Fibroblast of mammary gland (primary cell): ENCODE data around the gene NUP210.

ENCODE experiments used
- DNase-seq: peaks from one replicate; pipeline ENCODE4 v3.0.0-alpha.2; 2010; ENCODE audit warnings: low read depth
- H3K4me3 ChIP-seq: 2 replicates; pipeline ENCODE4 v1.5.1; 2011; ENCODE audit warnings: low read depth, mild to moderate bottlenecking, low read length, moderate library complexity; ENCODE audit not compliant: control insufficient read depth
- TF ChIP-seq, protein P1 (sequence below): conservative IDR thresholded peaks from 2 replicates; pipeline ENCODE4 v1.5.1; 2011; ENCODE audit warnings: low read depth, low read length, inconsistent platforms; ENCODE audit not compliant: control insufficient read depth, insufficient read depth

Gene NUP210

DNA sequence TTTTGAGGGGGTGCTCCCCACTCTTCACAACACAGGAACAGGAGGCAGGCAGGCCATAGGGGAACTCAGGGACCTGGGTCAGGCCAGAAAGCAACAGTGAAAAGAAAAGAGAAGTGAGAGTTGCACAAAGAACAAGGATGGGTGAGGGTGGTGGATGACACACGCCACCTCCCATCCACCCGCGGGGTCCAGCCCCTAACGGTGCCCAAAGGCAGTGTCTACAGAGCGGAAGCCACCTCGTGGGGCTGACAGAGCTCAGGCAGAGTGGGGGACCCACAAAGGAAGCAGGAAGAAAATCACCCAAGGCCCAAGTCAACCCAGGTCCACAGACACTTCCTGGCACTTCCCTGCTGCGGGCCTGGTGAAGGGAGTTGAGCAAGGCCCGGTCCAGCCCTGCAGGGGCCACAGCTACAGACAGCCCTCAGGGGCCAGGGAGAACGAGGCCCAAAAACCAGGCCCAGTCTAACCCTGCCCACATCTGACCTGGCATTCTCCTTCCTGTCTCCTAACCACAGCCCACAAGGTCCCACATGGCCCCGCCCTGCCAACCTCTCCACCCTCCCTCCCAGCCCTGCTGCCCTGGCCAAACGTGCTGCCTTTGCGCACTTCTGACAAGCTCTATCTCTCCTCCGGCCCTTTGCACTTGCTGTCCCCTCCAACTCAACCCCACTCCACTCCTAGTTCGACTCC, 5.9 kb downstream of the NUP210 start:
- DNase-seq: no peak
- no peak overlapping the region for H3K4me3 ChIP-seq
- TF ChIP-seq, protein P1, sequence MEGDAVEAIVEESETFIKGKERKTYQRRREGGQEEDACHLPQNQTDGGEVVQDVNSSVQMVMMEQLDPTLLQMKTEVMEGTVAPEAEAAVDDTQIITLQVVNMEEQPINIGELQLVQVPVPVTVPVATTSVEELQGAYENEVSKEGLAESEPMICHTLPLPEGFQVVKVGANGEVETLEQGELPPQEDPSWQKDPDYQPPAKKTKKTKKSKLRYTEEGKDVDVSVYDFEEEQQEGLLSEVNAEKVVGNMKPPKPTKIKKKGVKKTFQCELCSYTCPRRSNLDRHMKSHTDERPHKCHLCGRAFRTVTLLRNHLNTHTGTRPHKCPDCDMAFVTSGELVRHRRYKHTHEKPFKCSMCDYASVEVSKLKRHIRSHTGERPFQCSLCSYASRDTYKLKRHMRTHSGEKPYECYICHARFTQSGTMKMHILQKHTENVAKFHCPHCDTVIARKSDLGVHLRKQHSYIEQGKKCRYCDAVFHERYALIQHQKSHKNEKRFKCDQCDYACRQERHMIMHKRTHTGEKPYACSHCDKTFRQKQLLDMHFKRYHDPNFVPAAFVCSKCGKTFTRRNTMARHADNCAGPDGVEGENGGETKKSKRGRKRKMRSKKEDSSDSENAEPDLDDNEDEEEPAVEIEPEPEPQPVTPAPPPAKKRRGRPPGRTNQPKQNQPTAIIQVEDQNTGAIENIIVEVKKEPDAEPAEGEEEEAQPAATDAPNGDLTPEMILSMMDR: no peak

DNA sequence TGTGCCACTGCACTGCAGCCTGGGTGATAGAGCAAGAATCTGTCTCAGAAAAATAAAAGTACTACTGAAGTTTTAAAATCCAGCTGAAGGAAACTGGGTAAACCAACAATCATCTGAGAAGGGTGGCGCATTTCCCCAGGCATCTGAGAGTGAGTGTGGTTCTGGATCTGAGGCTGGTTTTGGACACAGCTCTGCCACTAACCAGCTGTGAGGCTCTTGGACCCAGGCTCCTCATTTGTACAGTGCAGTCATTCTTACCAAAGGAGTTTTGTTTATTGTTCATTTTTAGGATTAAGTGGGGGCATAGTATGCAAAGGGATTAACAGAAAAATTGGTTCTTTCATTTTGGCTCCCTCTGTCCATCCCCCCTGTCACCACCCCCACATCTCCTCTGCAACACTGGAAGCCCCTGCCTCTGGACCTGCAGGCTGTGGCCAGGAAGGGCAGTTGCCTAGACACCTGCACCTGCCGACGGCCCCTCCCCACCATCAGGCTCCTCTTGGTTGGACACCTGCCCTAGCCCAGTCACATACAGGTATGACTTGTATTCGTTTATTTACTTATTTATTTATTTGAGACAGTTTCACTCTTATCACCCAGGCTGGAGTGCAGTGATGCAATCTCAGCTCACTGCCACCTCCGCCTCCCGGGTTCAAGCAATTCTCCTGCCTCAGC, 8.8 kb downstream of the NUP210 start:
- TF ChIP-seq, protein P1: no peak
- DNase-seq: no peak
- H3K4me3 ChIP-seq: no peak overlapping the region

DNA sequence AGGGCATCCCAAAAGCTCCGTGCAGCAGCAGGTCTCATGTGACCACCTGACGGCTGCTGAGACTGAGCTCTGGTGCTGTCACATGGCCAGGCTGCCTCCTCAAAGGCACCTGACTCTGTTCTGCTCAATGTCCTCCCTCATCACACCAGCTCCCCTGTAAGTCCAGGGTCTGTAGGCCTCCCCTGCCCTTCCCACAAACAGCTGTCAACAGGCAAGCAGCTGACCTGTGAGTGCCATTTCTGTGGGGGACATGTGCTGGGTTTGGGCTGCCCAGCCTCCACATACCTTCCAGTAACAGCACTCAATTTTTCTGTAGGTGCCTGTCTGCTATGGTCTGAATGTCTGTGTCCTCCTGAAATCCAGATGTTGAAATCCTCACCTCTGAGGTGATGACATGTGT, 11.2 kb downstream of the NUP210 start:
- DNase-seq: no peak
- TF ChIP-seq, protein P1: no peak
- H3K4me3 ChIP-seq: no peak overlapping the region

- DNase-seq: no peak
- TF ChIP-seq, protein P1: no peak
- H3K4me3 ChIP-seq: no peak overlapping the region
Measured at GRCh38 chr3:13407926-13408325, 12.2 kb downstream of the NUP210 start.

DNA sequence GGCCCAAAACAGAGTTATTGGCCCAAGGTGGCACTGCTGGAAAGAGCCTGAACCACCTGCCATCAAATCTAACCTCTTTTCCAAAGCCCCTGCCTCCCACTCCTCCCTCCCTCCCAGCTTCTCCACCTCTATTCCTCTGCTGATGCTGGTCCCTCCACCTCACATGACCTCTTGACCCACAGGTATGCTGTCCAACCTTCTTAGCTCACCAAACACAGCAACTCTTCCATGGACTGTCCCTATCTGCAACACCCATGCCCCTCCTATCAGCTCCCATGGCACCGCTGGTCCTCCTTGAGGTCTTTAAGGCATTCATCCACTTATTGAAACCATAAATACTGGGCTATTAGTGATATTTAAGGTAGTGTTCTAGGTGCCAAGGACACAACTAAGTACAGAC, 12.6 kb downstream of the NUP210 start:
- TF ChIP-seq, protein P1: no peak
- no peak for DNase-seq
- H3K4me3 ChIP-seq: no peak overlapping the region

GRCh38 chr3:13406190-13406589, 13.9 kb downstream of the NUP210 start:
- DNase-seq: no peak
- no peak overlapping the region for H3K4me3 ChIP-seq
- TF ChIP-seq, protein P1: no peak
